ENCODE measurements around the gene PDE4D.

Gene PDE4D

GRCh38 chr5:59732301-59732700 is 161.2 kb downstream of the PDE4D start:
- DNase-seq = no peak

GRCh38 chr5:59731809-59732208 is 161.7 kb downstream of the PDE4D start:
- DNase-seq = no peak

- no peak for DNase-seq
Observed at GRCh38 chr5:59729820-59730219, 163.7 kb downstream of the PDE4D start.

- DNase-seq = no peak
Observed at GRCh38 chr5:59729357-59729756, 164.2 kb downstream of the PDE4D start.

- DNase-seq = no peak
Observed at GRCh38 chr5:59728356-59728755, 165.2 kb downstream of the PDE4D start.

GRCh38 chr5:59727186-59727585 is 166.3 kb downstream of the PDE4D start:
- DNase-seq = no peak

GRCh38 chr5:59725392-59725767 is 168.1 kb downstream of the PDE4D start:
- DNase-seq = no peak

- DNase-seq = no peak
Observed at GRCh38 chr5:59724482-59725391, 168.8 kb downstream of the PDE4D start.

GRCh38 chr5:59722874-59723273 is 170.7 kb downstream of the PDE4D start:
- DNase-seq = no peak

GRCh38 chr5:59721741-59722140 is 171.8 kb downstream of the PDE4D start:
- DNase-seq = no peak

GRCh38 chr5:59720063-59720462 is 173.5 kb downstream of the PDE4D start:
- DNase-seq = no peak

GRCh38 chr5:59716966-59717500 is 176.5 kb downstream of the PDE4D start:
- DNase-seq = no peak

- no peak for DNase-seq
Observed at GRCh38 chr5:59716029-59716428, 177.5 kb downstream of the PDE4D start.

GRCh38 chr5:59715228-59715627 is 178.3 kb downstream of the PDE4D start:
- no peak for DNase-seq

- DNase-seq = no peak
Observed at GRCh38 chr5:59713498-59713844, 180.1 kb downstream of the PDE4D start.

- no peak for DNase-seq
Observed at GRCh38 chr5:59712836-59713497, 180.6 kb downstream of the PDE4D start.

GRCh38 chr5:59711310-59711709 is 182.2 kb downstream of the PDE4D start:
- no peak for DNase-seq

GRCh38 chr5:59709846-59710245 is 183.7 kb downstream of the PDE4D start:
- no peak for DNase-seq

- no peak for DNase-seq
Observed at GRCh38 chr5:59709346-59709821, 184.1 kb downstream of the PDE4D start.

- DNase-seq = no peak
Observed at GRCh38 chr5:59704936-59705335, 188.6 kb downstream of the PDE4D start.

- no peak for DNase-seq
Observed at GRCh38 chr5:59703789-59704188, 189.7 kb downstream of the PDE4D start.

GRCh38 chr5:59698207-59699178 is 195.0 kb downstream of the PDE4D start:
- no peak for DNase-seq

- DNase-seq = no peak
Observed at GRCh38 chr5:59694411-59694810, 199.1 kb downstream of the PDE4D start.

All from bone marrow (tissue), 2 donors.